Calu3 (cell line): ENCODE measurements around the gene SPTBN4. TPM values are rescaled to one million over a fixed set of nuclear protein-coding genes. Genes with fewer than 3 reads are reported as not detected.
"Not testable (repeated sequence)": the region's sequence is repeated elsewhere in the genome, so short reads cannot be mapped to it uniquely, and the experiment has no call there.

Experiments used
- BruUV-seq: library from RNA; stranded (reverse); fragments of 400-500 nt; replicated peaks from 2 replicates; lab custom pipeline; 2021; lab: Mats Ljungman, UMichigan
- CTCF ChIA-PET: fragments of 300-600 bp; sonication (Branson Sonifier 250); formaldehyde crosslinking; loops from one replicate; lab custom pipeline; 2022; ENCODE audit warnings: antibody characterized with exemption; lab: Charles Lee
- DNase-seq: peaks from one replicate; pipeline ENCODE4 v3.0.0; 2022
- H3K27ac Mint-ChIP-seq: one replicate; pipeline ENCODE4 v1.8.0; 2022; ENCODE audit warnings: mixed read lengths; ENCODE audit not compliant: unreplicated experiment
- H3K27me3 Mint-ChIP-seq: one replicate; pipeline ENCODE4 v1.8.0; 2022; ENCODE audit warnings: mixed read lengths; ENCODE audit not compliant: unreplicated experiment
- H3K36me3 Mint-ChIP-seq: one replicate; pipeline ENCODE4 v1.8.0; 2022; ENCODE audit warnings: mild to moderate bottlenecking, moderate library complexity, mixed read lengths; ENCODE audit not compliant: insufficient read depth, unreplicated experiment
- H3K4me1 Mint-ChIP-seq: one replicate; pipeline ENCODE4 v1.8.0; 2022; ENCODE audit warnings: mild to moderate bottlenecking, low read depth, mixed read lengths; ENCODE audit not compliant: unreplicated experiment
- H3K4me3 Mint-ChIP-seq: one replicate; pipeline ENCODE4 v1.8.0; 2022; ENCODE audit warnings: mild to moderate bottlenecking, low read depth, moderate library complexity, mixed read lengths; ENCODE audit not compliant: unreplicated experiment
- H3K9me3 Mint-ChIP-seq: one replicate; pipeline ENCODE4 v1.8.0; 2022; ENCODE audit warnings: low read depth, mixed read lengths; ENCODE audit not compliant: unreplicated experiment
- intact Hi-C: fragments of 100-400 bp; cut with micrococcal nuclease; formaldehyde crosslinking; loops from one replicate; pipeline ENCODE4 v1.10.0; 2022; ENCODE audit not compliant: unreplicated experiment
- total RNA-seq: library from RNA; stranded (reverse); gene quantifications from 2 replicates; pipeline ENCODE4 v1.2.3, GENCODE V29; 2022
- TF ChIP-seq, protein P1 (sequence below): fragments of 200-600 bp; IDR thresholded peaks from one replicate; pipeline ENCODE4 v1.8.0; 2022; ENCODE audit warnings: antibody characterized with exemption; ENCODE audit not compliant: unreplicated experiment

Gene SPTBN4
- total RNA-seq, 1 experiment from 2014 or later, result 0.80 TPM

DNA sequence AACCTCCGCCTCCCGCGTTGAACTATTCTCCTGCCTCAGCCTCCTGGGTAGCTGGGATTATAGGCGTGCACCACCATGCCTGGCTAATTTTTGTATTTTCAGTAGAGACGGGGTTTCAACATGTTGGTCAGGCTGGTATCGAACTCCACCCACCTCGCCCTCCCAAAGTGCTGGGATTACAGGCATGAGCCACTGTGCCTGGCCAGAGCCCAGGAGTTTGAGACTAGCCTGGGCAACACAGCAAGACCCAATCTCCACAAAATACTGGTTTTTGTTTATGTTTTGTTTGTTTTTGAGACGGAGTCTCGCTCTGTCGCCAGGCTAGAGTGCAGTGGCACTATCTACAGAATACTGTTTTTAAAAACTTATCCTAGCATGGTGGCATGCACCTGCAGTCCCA is 36.6 kb upstream of the SPTBN4 start:
- BruUV-seq, H3K27ac Mint-ChIP-seq, intact Hi-C loops, H3K27me3 Mint-ChIP-seq, DNase-seq, H3K4me3 Mint-ChIP-seq, H3K9me3 Mint-ChIP-seq: not testable (repeated sequence)
- CTCF ChIA-PET, result interaction anchor here (0.6 kb wide), 1 partner anchor 13 kb away, joined by 6 read pairs; no protein-coding TSS in a partner anchor
- peaks cover 13% of the 10 kb centered on the region for H3K4me1 Mint-ChIP-seq
- peaks cover 21% of the 10 kb centered on the region for H3K36me3 Mint-ChIP-seq

DNA sequence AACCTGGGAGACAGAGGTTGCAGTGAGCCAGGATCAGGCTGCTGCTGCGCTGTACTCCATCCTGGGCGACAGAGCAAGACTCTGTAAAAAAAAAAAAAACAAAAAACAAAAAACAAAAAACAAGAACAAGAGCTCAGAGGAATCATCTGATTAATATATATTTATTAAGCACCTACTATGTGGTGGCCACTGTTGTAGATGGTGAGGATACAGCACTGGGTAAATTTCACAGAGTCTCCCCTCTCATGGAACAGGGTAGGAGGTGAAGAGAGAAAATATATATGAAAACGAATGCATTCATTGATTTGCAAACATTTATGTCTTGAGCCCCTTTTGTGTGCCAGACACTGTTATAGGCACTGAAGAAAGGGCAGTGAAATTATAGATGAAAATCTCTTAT is 35.1 kb upstream of the SPTBN4 start:
- H3K4me3 Mint-ChIP-seq, result no peak overlapping the region
- peaks cover 10% of the 10 kb centered on the region for H3K36me3 Mint-ChIP-seq
- H3K27me3 Mint-ChIP-seq, result no peaks in the 10 kb centered on the region
- no TSS peak for BruUV-seq
- no peak overlapping the region for H3K27ac Mint-ChIP-seq
- peaks cover 13% of the 10 kb centered on the region for H3K4me1 Mint-ChIP-seq
- DNase-seq, result no peak
- CTCF ChIA-PET, result no interaction called here
- intact Hi-C loops, result no loop called here
- TF ChIP-seq, protein P1, sequence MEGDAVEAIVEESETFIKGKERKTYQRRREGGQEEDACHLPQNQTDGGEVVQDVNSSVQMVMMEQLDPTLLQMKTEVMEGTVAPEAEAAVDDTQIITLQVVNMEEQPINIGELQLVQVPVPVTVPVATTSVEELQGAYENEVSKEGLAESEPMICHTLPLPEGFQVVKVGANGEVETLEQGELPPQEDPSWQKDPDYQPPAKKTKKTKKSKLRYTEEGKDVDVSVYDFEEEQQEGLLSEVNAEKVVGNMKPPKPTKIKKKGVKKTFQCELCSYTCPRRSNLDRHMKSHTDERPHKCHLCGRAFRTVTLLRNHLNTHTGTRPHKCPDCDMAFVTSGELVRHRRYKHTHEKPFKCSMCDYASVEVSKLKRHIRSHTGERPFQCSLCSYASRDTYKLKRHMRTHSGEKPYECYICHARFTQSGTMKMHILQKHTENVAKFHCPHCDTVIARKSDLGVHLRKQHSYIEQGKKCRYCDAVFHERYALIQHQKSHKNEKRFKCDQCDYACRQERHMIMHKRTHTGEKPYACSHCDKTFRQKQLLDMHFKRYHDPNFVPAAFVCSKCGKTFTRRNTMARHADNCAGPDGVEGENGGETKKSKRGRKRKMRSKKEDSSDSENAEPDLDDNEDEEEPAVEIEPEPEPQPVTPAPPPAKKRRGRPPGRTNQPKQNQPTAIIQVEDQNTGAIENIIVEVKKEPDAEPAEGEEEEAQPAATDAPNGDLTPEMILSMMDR, result no peak
- no peaks in the 10 kb centered on the region for H3K9me3 Mint-ChIP-seq

DNA sequence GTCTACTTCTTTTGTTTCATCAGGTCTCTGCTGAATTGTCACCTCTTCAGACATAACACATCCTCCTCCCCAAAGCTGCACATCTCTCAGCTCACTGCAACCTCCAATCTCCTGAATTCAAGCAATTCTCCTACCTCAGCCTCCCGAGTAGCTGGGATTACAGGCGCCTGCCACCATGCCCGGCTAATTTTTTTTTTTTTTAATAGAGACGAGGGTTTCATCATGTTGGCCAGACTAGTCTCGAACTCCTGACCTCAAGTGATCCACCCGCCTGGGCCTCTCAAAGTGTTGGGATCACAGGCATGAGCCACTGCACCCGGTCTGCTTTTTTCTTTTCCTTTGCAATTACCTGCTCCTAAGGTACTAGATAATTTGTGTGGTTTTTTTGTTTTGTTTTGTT is 34.0 kb upstream of the SPTBN4 start:
- DNase-seq, intact Hi-C loops, BruUV-seq, H3K27me3 Mint-ChIP-seq, H3K9me3 Mint-ChIP-seq, H3K36me3 Mint-ChIP-seq: not testable (repeated sequence)
- H3K4me3 Mint-ChIP-seq, result peak overlapping the region; percentile 71
- CTCF ChIA-PET, result interaction anchor here (1.1 to 1.4 kb wide), 3 partner anchors 10 to 154 kb away, joined by 4 to 11 read pairs (median 6); no protein-coding TSS in a partner anchor
- peak overlapping the region; percentile 69 for H3K27ac Mint-ChIP-seq
- H3K4me1 Mint-ChIP-seq, result peaks cover 13% of the 10 kb centered on the region

DNA sequence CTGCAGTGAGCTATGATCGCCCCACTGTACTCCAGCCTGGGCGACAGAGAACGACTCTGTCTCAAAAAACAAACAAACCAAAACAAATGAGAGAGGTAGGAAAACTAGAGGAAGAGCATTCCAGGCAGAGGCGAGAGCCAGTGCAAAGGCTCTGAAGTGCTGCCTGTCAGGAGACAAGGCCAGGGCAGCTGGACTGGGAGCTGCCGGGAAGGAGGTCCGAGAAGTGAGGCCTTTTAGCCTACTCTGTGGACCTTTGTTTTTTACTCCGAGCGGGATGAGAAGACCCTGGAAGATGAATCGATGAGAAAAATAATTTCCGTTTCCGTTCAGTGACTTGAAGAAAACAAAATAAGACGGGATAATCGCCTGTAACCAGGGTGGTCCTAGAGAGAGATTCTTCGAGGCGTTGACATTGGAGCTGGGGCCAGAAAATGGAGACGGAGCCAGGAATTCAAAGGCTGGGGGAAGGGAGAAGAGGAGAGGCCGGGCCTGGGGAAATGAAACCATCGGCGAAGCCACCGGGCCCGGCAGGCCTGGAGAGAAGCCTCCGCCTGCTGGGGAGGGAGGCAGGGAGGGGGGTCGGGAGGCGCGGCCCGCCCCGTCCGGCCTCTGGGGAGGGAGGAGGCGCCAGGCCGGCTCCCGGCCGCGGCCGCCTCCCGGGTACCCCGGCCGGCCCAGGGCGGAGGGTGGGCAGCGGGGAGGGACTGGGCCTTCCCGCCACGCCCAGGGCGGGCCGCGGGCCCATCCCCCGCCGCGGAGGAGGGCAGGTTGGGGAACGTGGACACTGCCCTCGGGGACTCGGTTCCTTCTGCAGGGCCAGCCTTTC is 33.2 kb upstream of the SPTBN4 start:
- Mint-ChIP-seq H3K9me3 (no peaks in the 10 kb centered on the region), H3K4me3 (peak overlapping the region; percentile 71), H3K4me1 (peaks cover 13% of the 10 kb centered on the region), H3K36me3 (peaks cover 10% of the 10 kb centered on the region), H3K27ac (peak overlapping the region; percentile 69), H3K27me3 (no peaks in the 10 kb centered on the region)
- CTCF ChIA-PET, result interaction anchor here (1.1 to 1.4 kb wide), 3 partner anchors 9 to 155 kb away, joined by 4 to 11 read pairs (median 6); no protein-coding TSS in a partner anchor
- peak; percentile 92 for DNase-seq
- intact Hi-C loops, result no loop called here
- BruUV-seq, result TSS peak; percentile 99
- TF ChIP-seq, protein P1, result no peak

DNA sequence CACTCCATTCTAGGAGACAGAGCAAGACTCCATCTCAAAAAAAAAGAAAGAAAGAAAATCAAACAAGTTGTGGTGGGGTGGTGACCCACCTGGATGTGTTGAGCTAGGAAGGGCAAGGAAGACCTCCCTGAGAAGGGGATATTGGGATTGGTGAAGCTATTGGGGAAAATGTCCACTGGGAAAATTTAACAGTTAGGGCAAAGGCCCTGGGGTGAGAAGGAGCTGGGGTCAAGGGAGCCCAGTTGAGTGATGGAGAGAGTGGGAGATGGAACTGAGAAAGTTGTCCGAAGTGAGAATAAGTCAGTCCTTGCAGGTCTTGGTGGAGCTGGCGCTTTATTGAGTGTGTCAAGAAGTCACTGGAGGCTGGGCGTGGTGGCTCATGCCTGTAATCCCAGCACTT is 28.5 kb upstream of the SPTBN4 start:
- BruUV-seq, result no TSS peak
- no peaks in the 10 kb centered on the region for H3K27me3 Mint-ChIP-seq

More for the DNA sequence above, 28.5 kb upstream of the SPTBN4 start:
- TF ChIP-seq, protein P1, result no peak
- H3K27ac Mint-ChIP-seq, result no peak overlapping the region
- no peak for DNase-seq
- peaks cover 48% of the 10 kb centered on the region for H3K36me3 Mint-ChIP-seq
- peaks cover 16% of the 10 kb centered on the region for H3K4me1 Mint-ChIP-seq
- intact Hi-C loops, result no loop called here
- H3K9me3 Mint-ChIP-seq, result no peaks in the 10 kb centered on the region
- CTCF ChIA-PET, result interaction anchor here (1.3 kb wide), 1 partner anchor 25 kb away, joined by 11 read pairs; no protein-coding TSS in a partner anchor
- no peak overlapping the region for H3K4me3 Mint-ChIP-seq
